Chondrocyte (in vitro differentiated cells): ENCODE measurements around the gene ADAMTSL4. TPM values are rescaled to one million over a fixed set of nuclear protein-coding genes. Genes with fewer than 3 reads are reported as not detected.

Source experiments
- DNase-seq: peaks from one replicate; pipeline ENCODE4 v3.0.0; 2021; ENCODE audit warnings: mixed read lengths, low spot score
- H3K27ac Mint-ChIP-seq: one replicate; pipeline ENCODE4 v1.8.0; 2021; ENCODE audit warnings: mild to moderate bottlenecking, moderate library complexity, mixed read lengths; ENCODE audit not compliant: unreplicated experiment
- H3K27me3 Mint-ChIP-seq: 2 replicates; pipeline ENCODE4 v1.8.0; 2021; ENCODE audit warnings: low read depth, mixed read lengths
- H3K36me3 Mint-ChIP-seq: 2 replicates; pipeline ENCODE4 v1.8.0; 2021; ENCODE audit warnings: low read depth, mixed read lengths
- H3K4me1 Mint-ChIP-seq: 2 replicates; pipeline ENCODE4 v1.8.0; 2021; ENCODE audit warnings: low read depth, mild to moderate bottlenecking, mixed read lengths
- H3K4me3 Mint-ChIP-seq: one replicate; pipeline ENCODE4 v1.8.0; 2021; ENCODE audit warnings: mild to moderate bottlenecking, moderate library complexity, mixed read lengths; ENCODE audit not compliant: unreplicated experiment
- H3K9me3 Mint-ChIP-seq: 2 replicates; pipeline ENCODE4 v1.8.0; 2021; ENCODE audit warnings: low read depth, mixed read lengths
- CTCF ChIP-seq: fragments of 200-600 bp; sonication (generic); IDR thresholded peaks from 2 replicates; pipeline ENCODE4 v1.5.0; 2021; ENCODE audit warnings: antibody characterized with exemption, mild to moderate bottlenecking, moderate library complexity
- total RNA-seq: library from RNA; stranded (reverse); gene quantifications from 3 replicates; pipeline ENCODE4 v1.2.1, GENCODE V29; 2021

ADAMTSL4 gene
- total RNA-seq, 1 donor from 2014 or later = 5.7 TPM

DNA sequence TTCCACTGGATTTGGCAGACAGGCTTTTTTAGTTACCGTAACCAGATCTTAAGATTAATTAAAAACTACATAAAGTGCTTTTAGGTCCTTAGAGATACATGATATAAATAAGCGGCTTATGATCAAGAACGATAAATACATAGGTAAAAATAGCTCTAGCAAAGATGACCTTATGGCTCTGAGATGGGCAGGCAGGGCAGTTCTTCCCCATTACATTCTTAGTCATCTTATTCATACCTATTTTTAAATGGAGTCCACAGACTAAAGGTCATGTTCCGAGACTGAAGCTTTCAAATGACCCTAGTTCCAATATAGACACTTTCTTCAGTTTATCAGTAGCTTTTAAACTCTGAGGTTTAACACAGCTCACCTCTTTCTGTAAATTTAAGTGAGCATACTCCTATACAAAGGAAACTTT lies 25.9 kb downstream of the ADAMTSL4 start:
- no peak for TF ChIP-seq CTCF
- Mint-ChIP-seq H3K36me3 (peaks cover 61% of the 10 kb centered on the region), H3K27ac (peak overlapping the region; percentile 97), H3K4me1 (peaks cover 70% of the 10 kb centered on the region), H3K9me3 (no peaks in the 10 kb centered on the region), H3K27me3 (no peaks in the 10 kb centered on the region), H3K4me3 (peak overlapping the region; percentile 92)
- no peak for DNase-seq

GRCh38 chr1:150575518-150576366 lies 26.5 kb downstream of the ADAMTSL4 start:
- Mint-ChIP-seq H3K27ac (peak overlapping the region; percentile 97), H3K36me3 (peaks cover 60% of the 10 kb centered on the region), H3K27me3 (no peaks in the 10 kb centered on the region), H3K9me3 (no peaks in the 10 kb centered on the region), H3K4me1 (peaks cover 70% of the 10 kb centered on the region), H3K4me3 (peak overlapping the region; percentile 92)
- DNase-seq = no peak
- TF ChIP-seq CTCF = no peak

GRCh38 chr1:150576367-150576711 lies 27.1 kb downstream of the ADAMTSL4 start:
- DNase-seq = no peak
- Mint-ChIP-seq H3K27me3 (no peaks in the 10 kb centered on the region), H3K4me3 (peak overlapping the region; percentile 92), H3K27ac (peak overlapping the region; percentile 97), H3K9me3 (no peaks in the 10 kb centered on the region), H3K4me1 (peaks cover 68% of the 10 kb centered on the region), H3K36me3 (peaks cover 60% of the 10 kb centered on the region)
- no peak for TF ChIP-seq CTCF

- TF ChIP-seq CTCF = no peak
- Mint-ChIP-seq H3K36me3 (peaks cover 59% of the 10 kb centered on the region), H3K27me3 (no peaks in the 10 kb centered on the region), H3K27ac (peak overlapping the region; percentile 97), H3K9me3 (no peaks in the 10 kb centered on the region), H3K4me1 (peaks cover 62% of the 10 kb centered on the region), H3K4me3 (peak overlapping the region; percentile 92)
- DNase-seq = no peak
These were observed 27.8 kb downstream of the ADAMTSL4 start for GRCh38 chr1:150576794-150577556.

DNA sequence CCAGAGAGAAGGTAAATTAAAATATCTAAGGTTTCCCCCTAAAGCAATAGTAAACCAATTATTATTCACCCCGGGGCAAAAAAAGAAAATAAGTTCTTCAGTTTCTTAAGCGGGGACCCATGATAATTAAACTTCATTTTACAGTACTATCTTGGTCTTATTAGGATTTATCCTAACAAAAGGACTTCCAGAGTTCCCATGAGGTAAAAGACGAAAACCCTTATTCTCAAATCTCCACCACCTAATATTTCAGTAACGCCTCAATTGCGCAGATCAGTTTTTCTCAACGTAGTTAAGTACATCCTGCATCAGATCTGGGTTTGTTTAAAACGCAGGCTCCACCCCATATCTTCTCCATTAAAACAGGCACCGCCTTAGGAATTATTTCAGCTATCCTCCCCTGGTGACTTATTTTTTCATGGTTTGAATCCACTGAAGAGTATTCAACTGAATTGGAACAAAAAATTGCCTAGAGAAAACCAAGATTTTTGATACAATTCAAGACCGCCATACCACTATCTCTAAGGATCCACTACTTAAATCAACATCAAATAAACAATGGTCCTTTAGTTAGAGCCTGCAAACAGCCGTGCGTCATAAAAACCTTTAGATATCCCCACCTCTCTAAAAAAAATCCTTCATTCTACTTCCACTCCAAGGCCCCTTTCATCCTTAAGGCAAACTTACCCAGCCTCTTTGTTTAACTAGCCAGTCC lies 28.5 kb downstream of the ADAMTSL4 start:
- peak overlapping the region; percentile 97 for H3K27ac Mint-ChIP-seq
- peaks cover 59% of the 10 kb centered on the region for H3K4me1 Mint-ChIP-seq
- peak overlapping the region; percentile 92 for H3K4me3 Mint-ChIP-seq
- peaks cover 55% of the 10 kb centered on the region for H3K36me3 Mint-ChIP-seq
- no peak for TF ChIP-seq CTCF
- H3K27me3 Mint-ChIP-seq = no peaks in the 10 kb centered on the region
- DNase-seq = no peak
- no peaks in the 10 kb centered on the region for H3K9me3 Mint-ChIP-seq
